Measurements from ENCODE around the gene SKI. TPM values are rescaled to one million over a fixed set of nuclear protein-coding genes. Genes with fewer than 3 reads are reported as not detected.

The SKI gene
- total and polyA plus RNA-seq, 5 donors: 35.6 to 83.1 (median 65.3) TPM

- ATAC-seq: peak in 1 of 2 donors; percentile 1
- H3K27ac ChIP-seq (ENCODE audit: low read length): peak overlapping the region; percentile 61
Observed at GRCh38 chr1:2268285-2269056, 40.4 kb downstream of the SKI start.

GRCh38 chr1:2269193-2269921, 41.2 kb downstream of the SKI start:
- Histone ChIP-seq H3K27ac (ENCODE audit: low read length) (peak overlapping the region; percentile 61), H3K4me3 (ENCODE audit: low read length) (no peak overlapping the region), H3K27me3 (ENCODE audit: control insufficient read depth, insufficient read depth) (no peaks in the 10 kb centered on the region), H3K9me3 (ENCODE audit: control insufficient read depth, low read length) (no peaks in the 10 kb centered on the region), H3K4me1 (ENCODE audit: control insufficient read depth, insufficient read depth, low read length) (peaks cover 62% of the 10 kb centered on the region)
- ATAC-seq (peak; percentile 5 to 20), DNase-seq (peak; percentile 25 to 80 (median 69))
- intact Hi-C loops (cut with DNase I): no loop called here
- WGBS: 73% methylated on average over 23 of the region's 28 CpGs

More at GRCh38 chr1:2268285-2269056, 40.4 kb downstream of the SKI start:
- Histone ChIP-seq H3K4me3 (ENCODE audit: low read length) (no peak overlapping the region), H3K4me1 (ENCODE audit: control insufficient read depth, insufficient read depth, low read length) (peaks cover 59% of the 10 kb centered on the region), H3K27me3 (ENCODE audit: control insufficient read depth, insufficient read depth) (no peaks in the 10 kb centered on the region), H3K9me3 (ENCODE audit: control insufficient read depth, low read length) (no peaks in the 10 kb centered on the region)
- intact Hi-C loops (cut with DNase I): no loop called here
- DNase-seq: peak; percentile 22 to 60 (median 25)
- 65% methylated on average over 14 of the region's 14 CpGs for WGBS

DNA sequence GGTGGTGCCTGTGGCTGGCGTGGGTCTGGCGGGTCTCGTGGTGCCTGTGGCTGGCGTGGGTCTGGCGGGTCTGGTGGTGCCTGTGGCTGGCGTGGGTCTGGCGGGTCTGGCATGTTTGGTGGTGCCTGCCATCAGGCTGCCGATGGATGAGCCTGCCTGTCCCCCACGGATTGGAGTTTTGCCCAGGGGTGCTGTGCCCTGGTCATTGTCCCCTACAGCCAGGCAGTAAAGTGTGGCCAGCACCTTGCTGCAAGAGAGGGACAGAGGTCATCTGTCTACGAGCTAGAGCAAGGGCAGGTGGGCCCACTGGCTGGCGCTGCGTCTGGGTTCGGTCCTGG, 41.8 kb downstream of the SKI start:
- WGBS: 79% methylated on average over 10 of the region's 13 CpGs
- no peaks in the 10 kb centered on the region for H3K9me3 ChIP-seq (ENCODE audit: control insufficient read depth, low read length)
- no peak overlapping the region for H3K27ac ChIP-seq (ENCODE audit: low read length)
- intact Hi-C loops (cut with DNase I): no loop called here
- ATAC-seq (no peak), DNase-seq (no peak)
- peaks cover 68% of the 10 kb centered on the region for H3K4me1 ChIP-seq (ENCODE audit: control insufficient read depth, insufficient read depth, low read length)
- H3K4me3 ChIP-seq (ENCODE audit: low read length): no peak overlapping the region
- H3K27me3 ChIP-seq (ENCODE audit: control insufficient read depth, insufficient read depth): no peaks in the 10 kb centered on the region

DNA sequence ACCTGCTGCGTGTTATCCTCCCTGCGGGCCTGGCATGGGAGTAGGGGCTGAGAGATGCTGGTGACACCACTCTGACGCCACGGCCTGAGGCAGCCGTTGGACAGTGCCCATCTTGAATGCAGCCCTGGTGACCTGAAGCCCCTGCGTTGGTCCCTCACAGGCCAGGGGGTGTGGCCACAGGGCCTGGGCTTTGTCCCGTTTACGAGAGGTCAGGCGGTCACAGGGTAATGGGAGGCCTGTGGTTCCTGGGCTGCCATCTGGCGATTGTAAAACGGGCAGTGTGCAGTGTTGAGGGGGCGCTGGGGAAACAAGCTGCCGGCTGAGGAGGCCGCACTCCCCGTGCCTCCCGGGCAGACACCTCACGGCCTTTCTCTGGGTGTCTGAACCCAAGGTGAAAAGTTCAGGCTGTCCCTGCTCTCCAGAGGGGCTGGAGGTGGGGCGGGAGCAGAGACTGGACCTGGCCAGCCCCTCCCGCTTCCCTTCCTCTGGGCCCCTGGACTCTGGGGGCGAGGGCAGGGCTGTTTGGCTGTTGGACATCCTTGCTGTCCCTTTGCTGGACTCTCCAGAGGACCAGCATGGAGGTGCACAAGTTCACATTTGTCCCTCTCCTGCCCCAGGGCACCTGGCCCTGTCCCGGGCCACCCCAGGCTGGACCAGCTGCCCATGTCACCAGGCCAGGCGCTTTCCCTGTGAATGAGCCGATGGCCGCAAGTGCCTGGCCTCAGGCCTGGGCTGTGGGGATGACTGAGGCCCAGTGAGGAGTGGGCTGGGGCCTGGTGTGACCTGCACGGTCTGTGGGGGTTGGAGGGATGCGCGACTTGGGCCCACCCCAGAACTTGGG, 42.4 kb downstream of the SKI start:
- Histone ChIP-seq H3K4me1 (ENCODE audit: control insufficient read depth, insufficient read depth, low read length) (peaks cover 71% of the 10 kb centered on the region), H3K27ac (ENCODE audit: low read length) (peak overlapping the region; percentile 16), H3K27me3 (ENCODE audit: control insufficient read depth, insufficient read depth) (no peaks in the 10 kb centered on the region), H3K4me3 (ENCODE audit: low read length) (no peak overlapping the region), H3K9me3 (ENCODE audit: control insufficient read depth, low read length) (no peaks in the 10 kb centered on the region)
- intact Hi-C loops (cut with DNase I): no loop called here
- DNase-seq (peak; percentile 40 to 72 (median 65)), ATAC-seq (peak; percentile 1 to 5)
- WGBS: 41% methylated on average over 27 of the region's 27 CpGs

DNA sequence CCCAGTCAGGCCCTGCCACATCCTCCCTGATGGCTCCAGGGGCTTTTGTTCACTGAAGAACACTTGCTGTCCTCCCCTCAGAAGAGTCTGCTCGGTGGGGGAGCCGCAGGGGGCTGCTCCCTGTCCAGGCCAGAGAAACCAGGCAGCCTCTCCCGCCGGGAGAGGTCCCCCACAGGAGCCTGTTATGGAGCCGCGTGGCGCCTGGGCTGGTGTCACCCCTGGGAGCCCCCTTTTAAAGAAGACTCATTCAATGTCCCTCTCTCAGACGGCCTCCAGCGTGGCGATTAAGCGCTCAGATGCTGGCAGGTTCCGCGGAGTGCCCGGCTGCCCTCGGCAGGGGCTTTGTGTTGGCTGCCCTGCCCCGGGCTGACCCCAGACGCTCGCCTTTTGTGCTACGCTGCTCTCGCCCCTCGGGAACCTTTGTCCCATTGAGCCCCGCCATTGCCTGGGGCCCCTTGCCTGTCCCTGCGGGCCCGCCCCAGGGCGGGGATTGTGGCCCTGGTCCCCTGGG, 43.1 kb downstream of the SKI start:
- Histone ChIP-seq H3K27ac (ENCODE audit: low read length) (no peak overlapping the region), H3K27me3 (ENCODE audit: control insufficient read depth, insufficient read depth) (no peaks in the 10 kb centered on the region), H3K9me3 (ENCODE audit: control insufficient read depth, low read length) (no peaks in the 10 kb centered on the region), H3K4me1 (ENCODE audit: control insufficient read depth, insufficient read depth, low read length) (peaks cover 72% of the 10 kb centered on the region), H3K4me3 (ENCODE audit: low read length) (no peak overlapping the region)
- intact Hi-C loops (cut with DNase I): no loop called here
- DNase-seq (peak; percentile 21 to 70 (median 26)), ATAC-seq (no peak)
- 71% methylated on average over 25 of the region's 25 CpGs for WGBS

GRCh38 chr1:2271841-2272655, 43.9 kb downstream of the SKI start:
- no peak for ATAC-seq
- Histone ChIP-seq H3K4me3 (ENCODE audit: low read length) (no peak overlapping the region), H3K9me3 (ENCODE audit: control insufficient read depth, low read length) (no peaks in the 10 kb centered on the region), H3K27me3 (ENCODE audit: control insufficient read depth, insufficient read depth) (no peaks in the 10 kb centered on the region), H3K27ac (ENCODE audit: low read length) (no peak overlapping the region), H3K4me1 (ENCODE audit: control insufficient read depth, insufficient read depth, low read length) (peaks cover 69% of the 10 kb centered on the region)
- peak; percentile 48 to 75 (median 67) for DNase-seq
- 39% methylated on average over 23 of the region's 23 CpGs for WGBS
- intact Hi-C loops (cut with DNase I): no loop called here

DNA sequence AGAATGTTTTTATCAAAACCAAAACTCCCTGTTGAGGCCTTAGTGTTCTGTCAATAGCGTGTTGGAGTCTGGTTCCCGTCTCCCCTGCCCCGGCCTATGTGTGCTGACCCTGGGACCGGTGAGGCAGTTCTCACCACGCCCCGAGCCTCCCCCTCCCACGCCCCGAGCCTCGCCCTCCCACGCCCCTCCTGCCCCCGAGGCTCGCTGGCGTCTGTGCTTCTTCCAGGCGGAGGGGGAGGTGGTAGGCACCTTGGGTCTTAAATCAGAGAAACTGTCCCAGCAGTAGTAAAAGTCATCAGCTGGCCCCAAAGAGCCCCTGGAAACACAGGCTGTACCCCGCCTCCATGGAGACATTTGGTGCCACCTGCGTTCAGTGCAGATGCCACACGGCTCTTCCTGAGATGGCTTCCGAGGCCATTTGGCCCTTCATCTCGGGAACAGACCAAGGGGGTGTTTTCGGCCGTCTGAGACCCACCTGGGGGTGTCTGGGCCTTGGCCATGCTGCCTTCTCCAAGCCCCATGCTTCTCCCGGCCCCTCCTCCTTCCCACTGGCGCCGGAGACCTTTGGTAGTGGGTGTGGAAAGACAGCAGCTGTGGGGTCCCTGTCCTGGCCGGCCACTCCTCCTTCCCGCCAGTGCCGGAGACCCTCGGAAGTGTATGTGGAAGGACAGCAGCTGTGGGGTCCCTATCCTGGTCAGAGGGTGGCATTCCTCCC, 44.7 kb downstream of the SKI start:
- peak; percentile 14 to 60 (median 44) for DNase-seq

DNA sequence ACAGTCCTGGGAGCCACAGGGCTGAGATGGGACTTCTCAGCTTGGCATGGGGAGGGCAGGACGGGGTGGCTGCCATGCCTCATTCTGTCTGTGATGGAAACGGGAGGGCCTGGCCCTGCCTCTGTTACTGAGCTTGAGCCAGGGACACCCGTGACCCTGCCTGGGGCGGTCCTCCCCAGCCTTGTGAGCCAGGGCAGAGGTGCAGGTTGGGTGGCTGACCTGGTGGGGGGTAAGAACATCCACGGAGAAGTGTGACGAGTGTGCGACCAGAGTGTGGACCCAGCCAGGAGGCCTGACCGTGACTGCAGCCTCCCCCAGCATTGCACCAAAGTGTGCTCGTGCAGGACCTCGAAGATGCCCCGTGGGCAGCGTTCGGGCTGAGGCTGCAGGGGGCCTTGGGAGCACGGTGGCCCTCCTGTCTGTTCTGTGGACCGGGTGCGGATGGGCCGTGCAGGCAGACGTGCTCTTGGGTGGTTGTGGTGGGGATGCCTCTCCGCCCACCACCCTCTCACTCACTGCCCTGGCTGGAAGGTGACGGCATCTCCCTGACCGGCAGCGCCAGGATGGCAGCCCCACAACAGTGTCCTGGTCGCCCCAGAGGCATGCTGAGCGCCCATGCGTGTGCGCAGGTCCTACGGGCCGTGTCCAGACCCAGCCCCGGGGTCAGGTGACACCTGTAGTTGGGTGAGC, 45.4 kb downstream of the SKI start:
- Histone ChIP-seq H3K4me1 (ENCODE audit: control insufficient read depth, insufficient read depth, low read length) (peaks cover 62% of the 10 kb centered on the region), H3K4me3 (ENCODE audit: low read length) (no peak overlapping the region), H3K9me3 (ENCODE audit: control insufficient read depth, low read length) (no peaks in the 10 kb centered on the region), H3K27ac (ENCODE audit: low read length) (peak overlapping the region; percentile 0), H3K27me3 (ENCODE audit: control insufficient read depth, insufficient read depth) (no peaks in the 10 kb centered on the region)
- intact Hi-C loops (cut with DNase I): no loop called here
- 72% methylated on average over 29 of the region's 29 CpGs for WGBS
- peak; percentile 31 to 63 (median 53) for DNase-seq
- peak; percentile 3 to 8 for ATAC-seq

More for the DNA sequence above, 44.7 kb downstream of the SKI start:
- WGBS: 62% methylated on average over 28 of the region's 28 CpGs
- intact Hi-C loops (cut with DNase I): no loop called here
- ATAC-seq: no peak
- H3K4me1 ChIP-seq (ENCODE audit: control insufficient read depth, insufficient read depth, low read length): peaks cover 62% of the 10 kb centered on the region
- H3K27me3 ChIP-seq (ENCODE audit: control insufficient read depth, insufficient read depth): no peaks in the 10 kb centered on the region
- no peaks in the 10 kb centered on the region for H3K9me3 ChIP-seq (ENCODE audit: control insufficient read depth, low read length)
- peak overlapping the region; percentile 0 for H3K27ac ChIP-seq (ENCODE audit: low read length)
- H3K4me3 ChIP-seq (ENCODE audit: low read length): no peak overlapping the region

DNA sequence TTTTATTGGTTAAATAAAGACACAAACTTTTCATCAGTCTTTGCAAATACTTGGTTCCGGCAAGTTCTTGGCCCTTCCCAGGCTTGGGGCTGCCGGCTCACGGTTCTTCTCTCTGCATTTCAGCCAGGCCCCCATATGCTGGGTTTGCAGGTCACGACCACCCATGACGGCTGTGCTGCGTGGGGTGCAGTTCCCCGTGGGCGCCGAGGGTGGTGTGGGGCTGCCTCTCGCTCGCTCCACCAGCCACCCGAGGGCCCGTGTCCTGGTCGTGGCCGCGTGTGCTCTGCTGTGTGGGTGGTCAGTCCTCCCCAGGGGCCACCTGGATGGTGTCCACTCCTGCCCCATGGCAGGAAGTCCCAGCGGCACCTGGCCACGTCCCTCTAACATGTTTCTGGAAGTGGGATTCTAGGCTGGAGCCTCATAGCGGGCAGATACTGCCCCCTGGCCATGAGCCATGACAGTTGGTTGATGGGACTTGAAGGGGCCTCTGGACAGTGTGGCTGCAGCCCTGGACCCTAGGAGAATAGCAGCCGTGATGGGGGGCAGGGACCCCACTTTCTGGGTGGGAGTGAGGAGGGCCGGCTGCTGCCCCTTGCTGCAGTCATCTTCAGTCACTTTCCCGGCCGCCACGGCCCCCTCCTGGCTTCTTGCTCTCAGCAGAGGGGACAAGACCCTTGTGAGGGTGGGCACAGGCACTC, 46.3 kb downstream of the SKI start:
- DNase-seq: peak; percentile 26 to 66 (median 59)
- Histone ChIP-seq H3K27me3 (ENCODE audit: control insufficient read depth, insufficient read depth) (no peaks in the 10 kb centered on the region), H3K4me1 (ENCODE audit: control insufficient read depth, insufficient read depth, low read length) (peaks cover 63% of the 10 kb centered on the region), H3K9me3 (ENCODE audit: control insufficient read depth, low read length) (no peaks in the 10 kb centered on the region), H3K27ac (ENCODE audit: low read length) (peak overlapping the region; percentile 1), H3K4me3 (ENCODE audit: low read length) (no peak overlapping the region)
- 52% methylated on average over 24 of the region's 24 CpGs for WGBS
- ATAC-seq: no peak
- intact Hi-C loops (cut with DNase I): no loop called here

Measured in right cardiac atrium (tissue), 5 donors.